Smooth muscle cell of bladder (primary cell): ENCODE data around the gene COPG2. TPM values are rescaled to one million over a fixed set of nuclear protein-coding genes. Genes with fewer than 3 reads are reported as not detected.

Source experiments
- total RNA-seq: library from RNA; depleted of rRNA; stranded (reverse); fragments of >200 nt; gene quantifications from 2 replicates; pipeline ENCODE4 v1.2.3, GENCODE V29; 2014

Gene COPG2, protein sequence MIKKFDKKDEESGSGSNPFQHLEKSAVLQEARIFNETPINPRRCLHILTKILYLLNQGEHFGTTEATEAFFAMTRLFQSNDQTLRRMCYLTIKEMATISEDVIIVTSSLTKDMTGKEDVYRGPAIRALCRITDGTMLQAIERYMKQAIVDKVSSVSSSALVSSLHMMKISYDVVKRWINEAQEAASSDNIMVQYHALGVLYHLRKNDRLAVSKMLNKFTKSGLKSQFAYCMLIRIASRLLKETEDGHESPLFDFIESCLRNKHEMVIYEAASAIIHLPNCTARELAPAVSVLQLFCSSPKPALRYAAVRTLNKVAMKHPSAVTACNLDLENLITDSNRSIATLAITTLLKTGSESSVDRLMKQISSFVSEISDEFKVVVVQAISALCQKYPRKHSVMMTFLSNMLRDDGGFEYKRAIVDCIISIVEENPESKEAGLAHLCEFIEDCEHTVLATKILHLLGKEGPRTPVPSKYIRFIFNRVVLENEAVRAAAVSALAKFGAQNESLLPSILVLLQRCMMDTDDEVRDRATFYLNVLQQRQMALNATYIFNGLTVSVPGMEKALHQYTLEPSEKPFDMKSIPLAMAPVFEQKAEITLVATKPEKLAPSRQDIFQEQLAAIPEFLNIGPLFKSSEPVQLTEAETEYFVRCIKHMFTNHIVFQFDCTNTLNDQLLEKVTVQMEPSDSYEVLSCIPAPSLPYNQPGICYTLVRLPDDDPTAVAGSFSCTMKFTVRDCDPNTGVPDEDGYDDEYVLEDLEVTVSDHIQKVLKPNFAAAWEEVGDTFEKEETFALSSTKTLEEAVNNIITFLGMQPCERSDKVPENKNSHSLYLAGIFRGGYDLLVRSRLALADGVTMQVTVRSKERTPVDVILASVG
- total RNA-seq: 31.2 and 31.7 TPM in 2 replicates

DNA sequence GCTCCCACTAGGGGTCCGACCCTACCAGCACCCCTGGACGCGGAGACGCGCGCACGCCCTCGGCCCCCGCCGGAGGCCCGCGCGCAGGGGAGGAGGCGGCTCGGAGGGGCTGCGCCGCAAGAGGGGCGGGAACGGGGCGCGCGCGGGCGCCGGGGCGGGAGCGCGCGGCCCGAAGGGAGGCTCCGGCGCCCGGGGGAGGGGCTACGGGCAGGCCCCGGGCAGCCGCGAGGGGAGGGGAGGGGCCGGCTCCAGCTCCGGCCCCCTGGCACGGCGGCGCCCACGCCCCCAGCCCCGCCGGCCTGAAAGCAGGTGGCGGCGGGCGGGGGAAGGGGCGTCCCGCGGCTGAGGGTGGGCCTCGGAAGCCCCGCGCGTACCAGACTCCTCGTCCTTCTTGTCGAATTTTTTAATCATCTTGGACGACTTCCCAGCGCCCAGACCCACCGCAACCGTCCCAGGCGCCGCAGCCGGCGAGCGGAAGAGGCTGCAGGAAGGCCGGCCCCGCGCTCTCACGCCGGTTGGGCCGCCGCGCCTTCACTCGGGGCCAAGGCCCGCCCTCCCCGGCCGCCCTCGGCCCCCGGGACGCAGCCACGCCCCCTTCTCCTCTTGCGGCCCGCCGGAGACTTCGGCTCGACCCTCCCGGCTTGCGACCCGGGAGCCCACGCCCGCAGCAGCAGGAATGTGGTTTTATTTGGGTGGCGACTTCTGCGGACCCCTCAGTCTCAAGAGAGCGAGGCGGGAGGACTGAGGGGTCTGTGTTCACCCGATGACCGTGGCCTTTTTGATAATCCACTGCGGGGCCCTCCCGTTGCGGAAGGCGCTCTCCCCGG, at the start of gene COPG2:
COPG2 (minus strand) TSS at position 491 of the 827 bp plus-strand sequence; CDS start at position 411, 80 bp downstream.

DNA sequence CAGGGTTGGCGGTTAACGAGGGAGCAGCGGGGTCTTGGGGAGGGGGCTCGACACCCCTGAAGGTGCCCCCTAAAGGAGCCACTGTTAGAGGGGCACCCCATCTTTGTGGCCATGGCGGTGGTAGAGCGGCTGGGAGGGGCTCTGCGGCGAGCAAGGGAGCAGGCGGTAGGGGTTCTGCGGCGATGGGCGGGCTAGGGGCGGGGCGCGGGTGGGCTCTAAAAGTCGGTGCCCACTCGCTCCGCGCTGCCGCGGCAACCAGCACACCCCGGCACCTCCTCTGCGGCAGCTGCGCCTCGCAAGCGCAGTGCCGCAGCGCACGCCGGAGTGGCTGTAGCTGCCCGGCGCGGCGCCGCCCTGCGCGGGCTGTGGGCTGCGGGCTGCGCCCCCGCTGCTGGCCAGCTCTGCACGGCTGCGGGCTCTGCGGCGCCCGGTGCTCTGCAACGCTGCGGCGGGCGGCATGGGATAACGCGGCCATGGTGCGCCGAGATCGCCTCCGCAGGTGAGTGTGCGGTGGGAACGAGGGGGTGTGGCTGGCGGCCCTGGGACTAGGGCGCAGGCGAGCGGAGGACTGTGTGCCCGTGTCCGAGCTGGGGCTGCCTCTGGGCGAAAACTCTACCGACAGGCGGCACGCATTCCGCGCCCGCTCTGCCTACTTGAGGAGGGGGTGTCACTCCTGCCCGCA, 176.6 kb downstream of the COPG2 start, which contains the start of gene MEST:
MEST (plus strand) TSS at position 245 of the 682 bp plus-strand sequence; CDS start at position 474, 229 bp downstream.

Other genes starting within 250 kb of the COPG2 start
- gene CEP41, start 227.7 kb downstream of the COPG2 start, total RNA-seq: 6.5 and 7.4 TPM in 2 replicates
- 125 and 240 TPM in 2 replicates for gene MEST, start 176.7 kb downstream of the COPG2 start, total RNA-seq
- gene TSGA13, start 17.8 kb upstream of the COPG2 start, total RNA-seq: not detected in 2 replicates
- gene KLF14, start 65.5 kb upstream of the COPG2 start, total RNA-seq: 0.09 TPM in 1 of 2 replicates, not detected in the other